HG02610 (cell line): ENCODE results near the gene UACA.
"Not testable (repeated sequence)": the region's sequence is repeated elsewhere in the genome, so short reads cannot be mapped to it uniquely, and the experiment has no call there.

Source experiments
- ATAC-seq: cut with Tn5 transposase; IDR thresholded peaks from one replicate; pipeline ENCODE4 v1.9.1; 2021; ENCODE audit warnings: mild to moderate bottlenecking, moderate library complexity; ENCODE audit not compliant: unreplicated experiment

The UACA gene

DNA sequence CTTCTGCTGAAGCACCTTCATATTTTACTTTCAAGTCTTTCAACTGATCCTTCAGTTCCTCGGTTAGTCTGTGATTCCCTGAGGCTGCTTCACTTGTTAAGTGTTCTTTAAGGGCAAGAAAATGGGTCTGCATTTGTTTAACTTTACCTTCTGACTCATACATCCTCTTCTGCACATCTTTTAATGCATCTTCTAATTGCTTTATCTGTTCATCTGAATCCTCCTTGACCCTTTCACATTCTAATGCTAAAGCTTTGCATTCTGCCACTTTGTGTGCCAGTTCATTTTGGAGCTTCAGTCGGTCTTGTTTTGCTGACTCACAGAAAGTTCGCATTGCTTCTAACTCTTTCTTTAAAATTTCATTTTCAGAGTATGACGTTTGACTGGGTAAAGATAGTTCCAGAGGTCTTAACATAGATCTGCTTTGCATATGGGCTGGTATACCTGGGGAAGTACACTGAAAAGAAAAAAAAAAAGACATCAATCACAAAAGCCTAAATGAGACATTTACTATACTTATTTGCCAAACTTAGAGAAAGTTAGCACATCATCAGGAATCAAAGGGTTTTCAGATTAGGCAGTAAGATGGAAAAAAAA is 94.3 kb downstream of the UACA start:
- peak; percentile 85 for ATAC-seq

DNA sequence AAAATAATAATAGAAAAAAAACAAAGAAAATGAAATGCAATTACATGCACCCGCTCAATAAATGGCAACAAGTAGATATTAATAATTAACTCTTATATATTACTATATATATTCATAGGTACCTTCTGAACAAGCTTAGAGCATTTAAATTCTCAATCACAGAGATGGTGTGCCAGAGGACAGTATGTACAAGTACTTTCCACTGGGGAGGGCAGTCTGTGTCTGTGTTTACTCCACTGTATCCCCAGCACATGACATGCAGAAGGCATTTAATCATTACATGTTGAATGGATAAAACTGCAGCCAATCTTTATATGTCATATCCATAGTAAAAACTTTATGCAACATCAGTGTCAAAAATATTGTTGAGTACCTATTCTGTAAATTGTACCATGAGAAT is 97.8 kb downstream of the UACA start:
- no peak for ATAC-seq

DNA sequence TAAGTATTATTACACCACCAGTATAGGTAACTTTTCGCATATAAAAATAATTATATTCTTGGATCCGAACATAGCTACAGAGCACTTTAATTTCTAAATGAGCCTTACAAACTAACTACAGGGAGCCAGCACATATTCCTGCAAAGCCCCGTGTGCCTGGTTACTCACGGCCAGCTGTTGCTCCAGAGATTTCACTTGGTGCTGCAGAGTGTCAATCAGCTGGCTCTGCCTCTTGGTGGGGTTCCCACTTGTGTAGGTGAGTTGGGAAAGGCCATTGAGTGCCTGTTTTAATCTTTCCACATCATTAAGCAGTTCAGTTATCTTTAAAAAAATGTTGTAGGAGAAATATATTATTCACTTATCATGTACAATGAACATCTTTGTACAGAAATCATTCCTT is 98.9 kb downstream of the UACA start:
- no peak for ATAC-seq

DNA sequence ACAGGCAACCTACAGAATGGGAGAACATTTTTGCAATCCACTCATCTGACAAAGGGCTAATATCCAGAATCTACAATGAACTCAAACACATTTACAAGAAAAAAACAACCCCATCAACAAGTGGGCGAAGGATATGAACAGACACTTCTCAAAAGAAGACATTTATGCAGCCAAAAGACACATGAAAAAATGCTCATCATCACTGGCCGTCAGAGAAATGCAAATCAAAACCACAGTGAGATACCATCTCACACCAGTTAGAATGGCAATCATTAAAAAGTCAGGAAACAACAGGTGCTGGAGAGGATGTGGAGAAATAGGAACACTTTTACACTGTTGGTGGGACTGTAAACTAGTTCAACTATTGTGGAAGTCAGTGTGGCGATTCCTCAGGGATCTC is 100.3 kb downstream of the UACA start:
- not testable (repeated sequence) for ATAC-seq

DNA sequence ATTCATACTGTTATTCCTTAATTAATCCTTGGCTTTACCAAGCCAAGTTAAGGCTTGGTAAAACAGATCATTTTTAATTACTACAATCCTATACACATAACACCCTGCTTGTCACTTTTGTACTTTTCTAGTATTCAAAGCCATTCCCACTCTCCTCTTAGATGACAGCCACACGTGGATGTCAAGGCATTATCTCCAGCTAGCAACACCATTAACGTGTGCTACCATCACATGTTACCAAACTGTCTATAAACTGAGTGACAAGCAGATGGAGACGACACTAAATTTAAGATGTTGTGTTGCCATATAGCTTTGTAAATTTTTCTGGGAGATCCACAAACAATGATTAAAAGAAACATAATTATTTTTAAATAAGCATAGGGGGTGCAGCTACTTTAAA is 103.7 kb downstream of the UACA start:
- no peak for ATAC-seq

DNA sequence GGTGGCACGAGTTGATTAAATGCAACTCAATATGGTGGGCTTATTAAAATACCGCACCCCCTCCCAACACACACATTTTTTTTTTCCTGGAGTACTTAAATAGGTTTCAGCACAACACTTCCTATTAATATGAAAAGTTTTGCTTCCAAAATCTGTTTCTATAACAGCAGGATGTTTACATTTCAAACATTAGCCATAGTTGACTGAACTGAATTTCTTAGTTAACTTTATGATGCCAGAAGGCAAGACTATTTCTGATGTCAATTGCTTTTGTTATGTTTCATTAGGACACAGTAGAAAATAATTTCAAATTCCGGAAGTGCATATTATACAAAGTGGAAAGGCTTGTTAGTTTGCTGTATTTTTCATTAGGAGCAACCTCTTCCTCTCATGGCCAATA is 104.7 kb downstream of the UACA start:
- ATAC-seq: no peak

DNA sequence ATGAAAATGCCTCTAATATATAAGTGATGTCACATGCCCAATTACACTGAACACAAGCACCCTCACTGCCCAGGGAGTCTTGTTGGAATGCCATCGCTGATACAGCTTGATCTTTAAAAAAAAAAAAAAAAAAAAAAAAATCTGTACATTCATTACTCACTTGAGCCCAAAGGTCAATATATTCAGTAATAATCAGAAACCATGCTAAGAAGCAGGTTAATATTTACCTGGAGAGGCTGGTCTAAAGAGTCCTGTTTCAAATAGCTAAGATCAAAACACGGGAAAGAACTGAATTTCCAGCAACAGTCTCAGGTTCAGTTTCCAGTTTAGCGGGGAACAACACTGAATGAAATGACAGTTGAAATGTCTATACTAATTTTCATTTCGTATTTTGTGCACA is 109.9 kb downstream of the UACA start:
- no peak for ATAC-seq

DNA sequence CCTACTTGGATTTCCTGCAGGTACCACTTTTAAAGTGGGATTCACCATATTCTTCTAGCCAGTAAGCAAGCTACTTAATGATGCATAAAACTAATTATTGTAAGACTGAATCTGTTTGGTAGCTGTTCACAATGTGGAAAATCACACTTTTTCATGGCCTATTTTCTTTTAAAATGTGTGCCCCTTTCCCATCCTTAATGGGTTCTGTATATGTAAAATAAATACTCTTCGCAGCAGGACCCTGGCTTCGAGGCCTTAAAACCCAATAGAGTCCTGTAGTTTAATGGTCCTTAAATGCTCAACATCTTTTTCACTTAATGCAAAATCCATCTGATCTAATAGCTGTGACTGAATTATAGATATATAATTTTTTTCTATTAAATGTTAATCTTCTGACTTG is 111.0 kb downstream of the UACA start:
- no peak for ATAC-seq

DNA sequence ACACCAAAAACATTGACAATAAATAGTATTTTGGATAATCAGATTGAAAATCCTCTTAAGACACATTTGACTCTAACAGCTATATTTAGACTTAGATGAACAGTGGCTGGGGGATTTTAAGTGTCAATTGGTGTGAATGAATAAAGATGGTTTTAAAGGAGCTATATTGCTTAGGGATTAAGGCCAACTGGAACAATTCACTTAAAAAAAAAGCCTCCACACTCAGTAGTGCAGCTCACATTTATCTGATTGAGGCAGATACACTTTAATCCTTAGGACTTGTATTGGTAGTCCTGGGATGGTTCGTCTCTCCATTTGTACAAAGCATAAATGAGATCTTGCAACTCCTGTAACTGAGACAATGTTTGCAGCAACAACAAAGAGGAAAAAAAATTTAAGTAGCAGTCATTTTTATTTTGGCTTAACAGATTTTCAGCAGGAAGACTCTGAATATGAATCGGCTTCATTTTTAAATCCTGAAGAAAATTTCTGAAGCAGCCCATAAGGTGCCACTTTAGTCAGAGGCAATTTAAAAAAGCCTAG is 112.0 kb downstream of the UACA start:
- ATAC-seq: no peak

DNA sequence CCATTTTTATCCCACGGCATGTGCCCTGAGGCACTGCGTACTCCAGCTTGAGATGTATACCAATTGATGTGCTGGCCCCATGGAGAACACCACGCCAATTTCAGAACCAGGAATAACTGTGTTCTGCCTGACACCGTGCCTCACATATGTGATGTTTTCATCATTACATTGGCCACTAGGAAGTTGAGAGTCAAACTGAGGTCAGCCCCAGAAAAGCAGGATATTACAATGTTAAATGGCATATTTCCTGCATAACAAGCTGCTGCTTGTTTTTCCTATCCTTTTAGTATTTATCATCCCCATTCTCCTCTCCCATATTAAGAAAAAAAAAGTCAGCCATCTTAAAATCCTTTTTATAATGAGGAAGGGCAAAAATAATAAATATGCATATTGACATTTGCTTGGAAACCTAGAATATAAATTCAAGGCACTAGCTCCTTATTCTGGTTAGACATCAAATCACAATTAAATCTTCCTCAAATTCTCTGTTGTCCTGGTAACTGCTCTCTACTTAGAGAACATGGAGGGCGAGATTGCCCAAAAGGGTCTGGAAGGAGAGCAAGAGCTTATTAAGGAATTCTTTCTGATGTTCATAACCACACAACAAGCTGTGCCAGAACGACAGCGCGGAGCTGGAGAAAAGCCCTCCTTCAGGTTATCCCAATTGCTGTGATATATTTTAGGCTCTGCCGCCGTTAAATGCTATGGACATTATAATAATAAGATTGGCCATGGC is 112.6 kb downstream of the UACA start:
- ATAC-seq: no peak

DNA sequence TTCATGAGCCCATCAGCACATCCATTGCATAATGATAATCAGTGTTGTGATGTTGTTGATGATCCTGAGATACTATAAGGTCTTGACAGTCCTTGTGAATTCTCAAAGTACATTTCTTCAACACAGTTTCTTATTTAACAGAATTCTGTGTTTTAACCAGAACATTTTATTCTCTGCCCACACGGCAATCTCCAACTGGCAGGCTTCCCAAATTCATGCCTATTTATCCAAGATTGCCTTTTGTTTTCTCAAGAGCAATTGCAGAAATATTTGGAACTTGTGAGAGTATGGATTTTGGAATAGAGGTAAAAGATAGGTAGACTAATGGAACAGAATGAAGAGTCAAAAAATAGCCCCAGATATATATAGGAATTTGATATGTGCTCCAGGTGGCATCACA is 116.0 kb downstream of the UACA start:
- ATAC-seq: no peak

DNA sequence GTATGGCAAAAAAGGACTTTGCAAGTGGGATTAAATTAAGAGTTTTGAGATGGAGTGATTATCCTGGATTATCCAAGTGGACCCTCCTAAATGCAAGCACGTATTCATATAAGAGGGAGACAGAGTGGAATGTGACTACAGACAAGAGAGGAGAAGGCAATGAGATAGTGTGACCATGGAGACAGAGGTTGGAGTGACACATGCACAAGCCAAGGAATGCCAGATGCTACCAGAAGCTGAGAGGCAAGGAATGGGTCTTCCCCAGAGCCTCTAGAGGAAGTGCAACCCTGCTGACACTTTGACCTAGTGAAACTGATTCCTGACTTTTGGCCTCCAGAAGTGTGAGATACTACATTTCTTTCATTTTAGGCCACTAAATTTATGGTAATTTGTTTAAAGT is 117.2 kb downstream of the UACA start:
- ATAC-seq: no peak

DNA sequence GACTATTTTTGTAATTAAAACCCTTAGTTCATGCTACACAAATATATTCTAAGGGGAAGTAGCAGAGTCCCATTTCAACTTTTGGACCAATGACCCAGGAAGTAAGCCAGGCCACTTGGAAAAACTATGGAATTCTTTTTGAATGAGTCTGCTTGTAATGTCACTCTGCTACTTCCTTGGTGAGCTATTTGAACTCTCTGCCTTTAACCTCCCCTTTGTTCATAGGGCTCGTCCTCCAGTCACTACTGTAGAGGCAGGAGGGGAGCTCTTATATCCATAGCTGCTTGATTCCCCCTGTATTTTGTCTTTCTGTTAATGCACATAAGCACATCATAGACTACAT is 119.6 kb downstream of the UACA start:
- no peak for ATAC-seq

DNA sequence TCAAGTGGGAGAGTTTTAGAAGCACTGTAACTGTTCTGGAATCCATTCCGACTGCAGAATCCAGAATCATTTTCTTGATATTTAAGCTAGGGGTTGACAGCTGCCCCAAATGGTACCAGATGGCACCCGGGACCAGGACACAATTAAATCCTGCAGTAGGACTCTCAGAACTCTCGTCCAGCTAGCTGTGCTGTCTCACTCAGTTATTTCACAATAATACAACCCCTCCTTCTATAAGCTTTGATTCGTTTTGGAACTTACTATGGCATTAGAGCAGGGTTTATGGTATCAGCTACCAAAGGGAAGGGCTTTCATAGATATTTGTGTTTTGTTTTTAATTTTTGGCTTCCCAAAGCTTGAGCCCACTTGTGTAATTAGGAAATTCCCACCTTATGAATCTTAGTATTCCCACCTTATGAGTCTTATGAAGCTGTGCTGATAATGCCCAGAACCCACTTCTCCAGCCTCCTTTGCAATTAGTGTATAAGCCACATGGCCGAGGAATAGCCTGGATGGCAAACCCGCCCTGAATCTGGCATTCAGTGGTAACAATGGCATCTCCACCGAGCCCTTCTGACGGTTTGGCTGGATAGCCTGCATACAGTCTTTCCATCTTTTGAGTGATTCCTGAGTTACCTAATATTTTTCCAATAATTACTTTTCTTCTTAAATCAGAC is 120.1 kb downstream of the UACA start:
- ATAC-seq: no peak

DNA sequence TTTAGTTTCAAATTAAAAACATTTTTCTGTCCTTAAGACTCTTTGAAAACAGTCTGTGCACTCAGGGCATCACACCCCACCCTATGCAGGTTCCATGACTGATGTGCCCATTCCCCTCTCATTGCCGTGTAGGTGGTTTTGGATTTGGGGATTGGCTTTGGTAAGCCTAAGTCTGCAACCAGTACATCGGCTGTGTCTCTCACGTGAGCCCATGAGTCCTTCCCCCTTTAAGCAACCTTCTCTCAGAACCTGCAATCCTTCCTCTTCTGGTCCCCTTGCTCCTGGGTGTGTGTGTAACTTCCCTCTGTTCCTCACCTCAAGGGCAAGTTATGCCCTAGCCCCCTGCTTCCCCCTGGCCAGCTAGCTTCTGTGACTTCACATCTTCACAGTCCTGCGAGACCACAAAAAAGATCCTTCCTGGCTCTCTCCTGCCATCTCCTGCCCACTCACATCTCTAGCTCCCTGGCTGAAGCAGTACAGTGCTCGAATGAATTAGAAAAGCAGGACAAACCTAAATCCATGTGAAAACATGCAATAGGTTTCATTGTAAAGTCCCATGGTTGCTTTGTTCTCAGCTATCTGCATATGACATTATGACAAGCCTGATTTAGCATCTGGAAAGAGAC is 126.7 kb downstream of the UACA start:
- ATAC-seq: no peak

DNA sequence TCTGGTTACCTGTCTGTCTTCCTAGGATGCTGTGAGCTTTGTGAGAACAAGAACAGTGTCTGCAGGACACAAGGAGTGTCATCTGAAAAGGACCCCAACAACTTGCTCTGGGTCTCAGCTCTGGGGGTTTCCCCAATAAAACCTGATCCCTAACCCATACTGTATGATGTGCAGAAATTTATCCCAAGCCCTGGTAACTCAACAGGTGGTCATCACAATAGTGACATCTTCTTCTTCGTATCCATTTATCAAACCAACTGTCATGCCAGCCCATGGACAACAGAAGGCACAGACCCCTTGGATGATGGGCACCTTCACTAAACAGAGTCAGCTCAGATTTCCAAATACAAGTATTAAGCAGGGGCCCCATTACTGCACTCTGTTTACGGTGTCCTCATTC is 127.5 kb downstream of the UACA start:
- no peak for ATAC-seq

DNA sequence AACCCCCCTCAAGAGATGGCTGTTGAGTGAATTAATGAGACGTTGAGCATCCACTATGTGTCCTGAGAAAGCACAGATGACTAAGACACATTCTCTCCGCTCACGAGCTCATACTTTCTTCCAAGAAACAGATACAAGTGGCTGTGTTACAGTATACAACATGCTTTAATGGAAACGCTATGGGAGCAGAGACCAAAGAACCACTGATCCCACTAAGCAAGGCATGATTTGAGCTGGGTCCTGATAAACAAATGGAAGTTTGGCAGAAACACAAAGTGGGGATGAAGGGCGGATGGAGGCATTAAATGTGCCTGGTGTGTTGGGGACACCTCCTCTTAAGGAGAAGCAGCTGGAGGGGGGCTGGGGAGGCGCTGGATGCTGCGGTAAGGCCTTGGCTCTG is 129.4 kb downstream of the UACA start:
- no peak for ATAC-seq

DNA sequence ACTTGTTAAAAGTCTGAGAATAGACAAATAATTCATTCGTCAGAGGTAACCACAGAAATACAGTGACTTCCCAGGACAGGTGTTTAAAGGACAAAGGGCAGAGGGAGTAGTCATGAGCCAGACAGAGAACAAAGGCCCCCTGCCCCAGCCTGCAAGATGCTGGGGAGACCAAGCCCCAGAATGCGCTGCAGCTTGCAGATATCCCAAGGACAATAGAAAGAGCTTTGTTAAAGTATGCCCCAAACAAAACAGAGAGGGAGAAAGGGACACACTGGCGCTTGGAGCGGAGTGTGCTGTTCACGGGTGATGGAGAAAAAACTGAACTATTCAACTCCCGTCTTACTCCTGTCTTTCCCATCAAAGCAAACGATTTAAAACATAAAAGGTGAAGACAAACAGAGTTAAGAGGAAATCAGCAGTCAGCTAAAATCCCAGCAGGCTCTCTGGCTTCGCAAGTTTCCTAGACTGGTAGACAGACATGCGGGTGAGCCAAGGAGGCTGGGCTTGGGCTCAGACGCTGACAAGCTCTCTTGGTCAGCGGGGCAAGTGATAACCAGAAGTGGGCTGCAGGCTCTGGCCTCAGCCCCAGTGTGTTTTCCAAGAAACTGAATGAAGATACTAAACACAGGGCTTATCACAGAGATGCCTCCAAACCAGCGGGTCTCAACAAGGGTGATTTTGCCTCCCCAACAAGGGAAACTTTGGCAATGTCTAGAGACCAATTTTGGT is 130.1 kb downstream of the UACA start:
- no peak for ATAC-seq

DNA sequence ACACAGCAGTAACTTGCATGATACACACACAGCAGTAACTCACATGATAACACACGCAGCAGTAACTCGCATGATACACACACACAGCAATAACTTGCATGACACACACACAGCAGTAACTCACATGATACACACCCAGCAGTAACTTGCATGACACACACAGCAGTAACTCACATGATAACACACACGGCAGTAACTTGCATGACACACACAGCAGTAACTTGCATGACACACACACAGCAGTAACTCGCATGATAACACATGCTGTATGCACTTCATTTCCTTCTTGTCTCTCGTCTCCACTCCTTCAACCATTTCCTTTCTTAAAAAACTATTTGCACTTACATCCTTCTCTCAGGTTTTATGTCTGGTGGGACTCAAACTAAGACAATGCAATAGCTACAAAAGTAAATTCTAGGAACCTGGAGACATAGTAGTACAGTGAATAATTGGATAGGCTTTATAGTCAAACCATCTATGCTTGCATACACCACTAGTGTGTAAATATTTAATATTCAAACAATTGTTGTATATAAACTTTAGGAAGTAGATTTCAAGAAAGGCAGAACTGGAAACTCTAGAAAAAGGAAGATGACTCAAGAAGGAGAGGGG is 130.8 kb downstream of the UACA start:
- ATAC-seq: no peak

DNA sequence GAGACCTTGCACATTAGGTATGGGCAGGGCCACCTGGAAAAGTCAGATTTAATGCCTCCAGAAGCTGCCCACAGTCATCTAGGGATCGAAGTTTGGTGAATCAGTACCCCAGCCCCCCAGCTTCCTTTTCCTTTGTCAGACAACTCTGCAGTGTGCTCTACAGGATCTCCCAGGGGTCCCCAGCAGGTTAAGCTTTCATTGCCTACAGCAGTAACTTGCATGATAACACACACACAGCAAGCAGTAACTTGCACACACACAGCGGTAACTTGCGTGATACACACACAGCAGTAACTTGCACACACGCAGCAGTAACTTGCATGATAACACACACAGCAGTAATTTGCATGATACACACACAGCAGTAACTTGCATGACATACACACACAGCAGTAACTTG is 131.3 kb downstream of the UACA start:
- no peak for ATAC-seq
